Measurements from ENCODE around the gene OVOL3.

DNA sequence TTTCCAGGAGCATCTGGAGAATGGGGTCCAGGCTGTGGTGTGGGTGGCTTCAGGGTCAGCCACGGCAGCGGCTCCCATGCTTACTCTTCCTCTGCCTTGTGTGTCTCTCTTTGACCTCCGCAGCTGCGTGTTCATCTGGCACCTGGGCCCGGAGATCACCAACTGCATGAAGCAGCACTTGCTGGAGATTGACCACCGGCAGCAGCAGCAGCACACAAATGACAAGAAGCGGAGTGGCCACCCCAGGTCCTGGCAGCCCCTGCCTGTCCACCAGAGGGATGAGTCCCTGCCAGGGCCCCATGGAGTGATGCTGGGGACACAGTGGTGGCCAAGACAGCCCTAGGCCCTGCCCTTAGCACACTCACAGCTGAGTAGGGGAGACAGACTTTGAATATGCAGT lies 18.4 kb upstream of the OVOL3 start:
- TF ChIP-seq, protein P1, sequence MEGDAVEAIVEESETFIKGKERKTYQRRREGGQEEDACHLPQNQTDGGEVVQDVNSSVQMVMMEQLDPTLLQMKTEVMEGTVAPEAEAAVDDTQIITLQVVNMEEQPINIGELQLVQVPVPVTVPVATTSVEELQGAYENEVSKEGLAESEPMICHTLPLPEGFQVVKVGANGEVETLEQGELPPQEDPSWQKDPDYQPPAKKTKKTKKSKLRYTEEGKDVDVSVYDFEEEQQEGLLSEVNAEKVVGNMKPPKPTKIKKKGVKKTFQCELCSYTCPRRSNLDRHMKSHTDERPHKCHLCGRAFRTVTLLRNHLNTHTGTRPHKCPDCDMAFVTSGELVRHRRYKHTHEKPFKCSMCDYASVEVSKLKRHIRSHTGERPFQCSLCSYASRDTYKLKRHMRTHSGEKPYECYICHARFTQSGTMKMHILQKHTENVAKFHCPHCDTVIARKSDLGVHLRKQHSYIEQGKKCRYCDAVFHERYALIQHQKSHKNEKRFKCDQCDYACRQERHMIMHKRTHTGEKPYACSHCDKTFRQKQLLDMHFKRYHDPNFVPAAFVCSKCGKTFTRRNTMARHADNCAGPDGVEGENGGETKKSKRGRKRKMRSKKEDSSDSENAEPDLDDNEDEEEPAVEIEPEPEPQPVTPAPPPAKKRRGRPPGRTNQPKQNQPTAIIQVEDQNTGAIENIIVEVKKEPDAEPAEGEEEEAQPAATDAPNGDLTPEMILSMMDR (IDR thresholded peaks at IDR 0.05): no peak
- TF ChIP-seq POLR2A (IDR thresholded peaks at IDR 0.05): no peak
- no peak for TF ChIP-seq EP300 (IDR thresholded peaks at IDR 0.05)
